IMR-90 (cell line): Measurements from ENCODE around the gene PCYT2.

Experiments used
- CEBPB ChIP-seq: IDR thresholded peaks from 2 replicates; pipeline ENCODE4 v1.6.1; 2012; ENCODE audit warnings: low read depth, low read length, improper control_type of control experiment
- MAFK ChIP-seq: IDR thresholded peaks from 2 replicates; pipeline ENCODE4 v1.6.1; 2012; ENCODE audit warnings: low read depth, low read length, improper control_type of control experiment
- MXI1 ChIP-seq: IDR thresholded peaks from 2 replicates; pipeline ENCODE4 v1.6.1; 2012; ENCODE audit warnings: low read depth, mild to moderate bottlenecking, low read length, moderate library complexity, borderline replicate concordance
- POLR2A ChIP-seq: IDR thresholded peaks from 2 replicates; pipeline ENCODE4 v1.6.1; 2012; ENCODE audit warnings: mild to moderate bottlenecking, low read depth, low read length
- RCOR1 ChIP-seq: IDR thresholded peaks from 2 replicates; pipeline ENCODE4 v1.6.1; 2012; ENCODE audit warnings: mild to moderate bottlenecking, low read length, improper control_type of control experiment; ENCODE audit not compliant: insufficient replicate concordance
- RFX5 ChIP-seq: IDR thresholded peaks from 2 replicates; pipeline ENCODE4 v1.8.0; 2012; ENCODE audit warnings: low read depth, mild to moderate bottlenecking, low read length, moderate library complexity
- TF ChIP-seq, protein P1 (sequence below): conservative IDR thresholded peaks from 2 replicates; pipeline ENCODE4 v1.5.1; 2012; ENCODE audit warnings: mild to moderate bottlenecking, low read depth, low read length, improper control_type of control experiment

- TF ChIP-seq, protein P1, sequence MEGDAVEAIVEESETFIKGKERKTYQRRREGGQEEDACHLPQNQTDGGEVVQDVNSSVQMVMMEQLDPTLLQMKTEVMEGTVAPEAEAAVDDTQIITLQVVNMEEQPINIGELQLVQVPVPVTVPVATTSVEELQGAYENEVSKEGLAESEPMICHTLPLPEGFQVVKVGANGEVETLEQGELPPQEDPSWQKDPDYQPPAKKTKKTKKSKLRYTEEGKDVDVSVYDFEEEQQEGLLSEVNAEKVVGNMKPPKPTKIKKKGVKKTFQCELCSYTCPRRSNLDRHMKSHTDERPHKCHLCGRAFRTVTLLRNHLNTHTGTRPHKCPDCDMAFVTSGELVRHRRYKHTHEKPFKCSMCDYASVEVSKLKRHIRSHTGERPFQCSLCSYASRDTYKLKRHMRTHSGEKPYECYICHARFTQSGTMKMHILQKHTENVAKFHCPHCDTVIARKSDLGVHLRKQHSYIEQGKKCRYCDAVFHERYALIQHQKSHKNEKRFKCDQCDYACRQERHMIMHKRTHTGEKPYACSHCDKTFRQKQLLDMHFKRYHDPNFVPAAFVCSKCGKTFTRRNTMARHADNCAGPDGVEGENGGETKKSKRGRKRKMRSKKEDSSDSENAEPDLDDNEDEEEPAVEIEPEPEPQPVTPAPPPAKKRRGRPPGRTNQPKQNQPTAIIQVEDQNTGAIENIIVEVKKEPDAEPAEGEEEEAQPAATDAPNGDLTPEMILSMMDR = no peak
- no peak for TF ChIP-seq POLR2A
- TF ChIP-seq MAFK = no peak
- TF ChIP-seq MXI1 = no peak
- TF ChIP-seq RFX5 = no peak
- no peak for TF ChIP-seq RCOR1
- TF ChIP-seq CEBPB = no peak
Observed at GRCh38 chr17:81918832-81919545, 7.8 kb upstream of the PCYT2 start.
